Upper lobe of right lung (tissue), 1 donor: Measurements from ENCODE around the gene AHCTF1. TPM values are rescaled to one million over a fixed set of nuclear protein-coding genes. Genes with fewer than 3 reads are reported as not detected.

ENCODE experiments used
- ATAC-seq: fragments of 200-7000 bp; cut with Tn5 transposase; one replicate; pipeline ENCODE4 v1.9.1; 2020; ENCODE audit warnings: mild to moderate bottlenecking, moderate library complexity
- DNase-seq: peaks from one replicate; pipeline ENCODE4 v3.0.0-alpha.2; 2020
- H3K27ac ChIP-seq: fragments of 200-600 bp; one replicate; pipeline ENCODE4 v1.8.0; 2022
- H3K27me3 ChIP-seq: fragments of 200-600 bp; one replicate; pipeline ENCODE4 v1.8.0; 2022; ENCODE audit warnings: mild to moderate bottlenecking
- H3K36me3 ChIP-seq: fragments of 200-600 bp; one replicate; pipeline ENCODE4 v1.8.0; 2022
- H3K4me1 ChIP-seq: fragments of 200-600 bp; one replicate; pipeline ENCODE4 v1.8.0; 2022
- H3K4me3 ChIP-seq: fragments of 200-600 bp; one replicate; pipeline ENCODE4 v1.8.0; 2022; ENCODE audit warnings: mild to moderate bottlenecking
- H3K9me3 ChIP-seq: fragments of 200-600 bp; one replicate; pipeline ENCODE4 v1.8.0; 2022
- CTCF ChIP-seq: fragments of 200-600 bp; IDR thresholded peaks from one replicate; pipeline ENCODE4 v1.8.0; 2022; ENCODE audit warnings: antibody characterized with exemption
- intact Hi-C: fragments of 100-400 bp; cut with DNase I; formaldehyde crosslinking; loops from one replicate; pipeline ENCODE4 v1.11.0; 2022
- long read RNA-seq: library from polyadenylated mRNA; unstranded; transcript quantifications from one replicate; pipeline ENCODE4 v2.0.0, GENCODE V29; 2021
- total RNA-seq: library from RNA; stranded (reverse); fragmentation: NEBNext Ultra II Directional; extraction: Animal tissue kit (Norgen Biotek cat#: 25700); gene quantifications from one replicate; pipeline ENCODE4 v1.2.1, GENCODE V29; 2021
- donor health status: DM: no; HTN: yes; CAD: no; lungs with severe emphysema.

The AHCTF1 gene
- 28.8 TPM for total RNA-seq
- long read RNA-seq, full-length matches to known transcripts = 5 of 19 reads
- long read RNA-seq, partial matches to known transcripts = 9 of 19 reads
- long read RNA-seq, other reads (novel, unspliced or antisense) = 5 of 19 reads

DNA sequence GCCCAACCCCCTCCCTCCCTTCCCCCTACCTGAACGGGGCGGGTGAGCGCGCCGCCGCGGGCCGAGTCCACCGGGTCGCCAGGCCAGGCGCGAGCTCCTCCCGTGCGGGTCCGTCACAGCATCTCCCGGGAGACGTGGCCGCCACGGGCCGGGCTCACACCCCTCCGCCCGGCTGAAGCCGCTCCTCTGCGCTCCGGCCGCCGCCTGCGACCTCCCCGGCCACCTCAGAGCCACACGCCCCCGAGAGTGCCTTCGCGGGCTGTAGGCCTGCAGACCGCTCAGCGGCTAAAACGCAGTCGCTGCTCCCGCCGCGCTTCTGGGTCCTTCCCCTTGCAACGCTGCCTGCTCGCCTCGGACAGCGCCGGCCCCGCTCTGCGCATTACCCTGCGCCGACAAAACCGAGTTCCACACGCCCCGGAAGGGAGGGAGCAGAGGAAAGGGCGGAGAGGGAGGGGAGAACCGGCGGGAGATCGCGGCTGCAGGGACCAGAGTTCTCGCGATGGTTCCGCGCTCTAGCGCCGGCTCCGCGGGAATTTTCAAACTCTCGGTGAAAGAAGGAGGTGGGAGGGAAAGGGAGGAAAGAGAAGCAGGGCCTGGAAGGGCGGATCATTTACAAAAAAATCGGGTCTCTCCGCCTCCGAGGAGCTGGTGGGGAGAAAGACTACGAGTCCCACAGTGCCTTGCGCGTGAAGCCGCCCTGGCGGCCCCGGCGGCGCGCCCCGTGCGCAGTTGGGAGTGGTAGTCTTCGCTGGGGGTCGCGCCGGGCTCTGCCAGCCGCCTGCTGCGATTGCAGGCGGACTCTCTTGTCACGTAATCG lies at the start of gene AHCTF1:
TSS of gene AHCTF1 (minus strand) at position 400 of the 817 bp plus-strand sequence. CDS start 13,578 bp downstream, outside the sequence.
- ATAC-seq (peak; percentile 98), DNase-seq (peak; percentile 97)
- peak within 1 kb of the TSS; percentile 92 for H3K4me3 ChIP-seq
- H3K27me3 ChIP-seq = no peaks in the 10 kb centered on the region
- no peak for TF ChIP-seq CTCF
- peaks cover 16% of the 10 kb centered on the region for H3K4me1 ChIP-seq
- no peaks in the 10 kb centered on the region for H3K9me3 ChIP-seq
- H3K27ac ChIP-seq = peak within 1 kb of the TSS; percentile 96
- intact Hi-C loops = no loop called here
- peaks cover 13% of the 10 kb centered on the region for H3K36me3 ChIP-seq

GRCh38 chr1:246978785-246979184 lies 47.0 kb upstream of the AHCTF1 start:
- Histone ChIP-seq H3K27ac (no peak overlapping the region), H3K4me1 (no peaks in the 10 kb centered on the region), H3K36me3 (no peaks in the 10 kb centered on the region), H3K27me3 (no peaks in the 10 kb centered on the region), H3K9me3 (peaks cover 20% of the 10 kb centered on the region), H3K4me3 (no peak overlapping the region)
- ATAC-seq (no peak), DNase-seq (no peak)
- intact Hi-C loops = no loop called here
- TF ChIP-seq CTCF = no peak

- Histone ChIP-seq H3K9me3 (peaks cover 17% of the 10 kb centered on the region), H3K27me3 (no peaks in the 10 kb centered on the region), H3K36me3 (no peaks in the 10 kb centered on the region), H3K4me3 (no peak overlapping the region), H3K4me1 (no peaks in the 10 kb centered on the region), H3K27ac (no peak overlapping the region)
- DNase-seq (no peak), ATAC-seq (no peak)
- intact Hi-C loops = no loop called here
- no peak for TF ChIP-seq CTCF
These were observed 46.5 kb upstream of the AHCTF1 start for GRCh38 chr1:246978281-246978680.

GRCh38 chr1:246971969-246972368 lies 40.2 kb upstream of the AHCTF1 start:
- Histone ChIP-seq H3K27ac (no peak overlapping the region), H3K27me3 (no peaks in the 10 kb centered on the region), H3K36me3 (no peaks in the 10 kb centered on the region), H3K9me3 (peaks cover 6% of the 10 kb centered on the region), H3K4me3 (no peak overlapping the region), H3K4me1 (no peaks in the 10 kb centered on the region)
- ATAC-seq (no peak), DNase-seq (no peak)
- intact Hi-C loops = no loop called here
- no peak for TF ChIP-seq CTCF

GRCh38 chr1:246971090-246971721 lies 39.5 kb upstream of the AHCTF1 start:
- Histone ChIP-seq H3K4me1 (no peaks in the 10 kb centered on the region), H3K9me3 (peaks cover 6% of the 10 kb centered on the region), H3K36me3 (no peaks in the 10 kb centered on the region), H3K27me3 (no peaks in the 10 kb centered on the region), H3K27ac (no peak overlapping the region), H3K4me3 (no peak overlapping the region)
- peak; percentile 86 for TF ChIP-seq CTCF
- peak; percentile 68 for DNase-seq
- intact Hi-C loops = no loop called here
- ATAC-seq = peak; percentile 25
